Measurements from ENCODE around the gene HSPB2.

The HSPB2 gene

DNA sequence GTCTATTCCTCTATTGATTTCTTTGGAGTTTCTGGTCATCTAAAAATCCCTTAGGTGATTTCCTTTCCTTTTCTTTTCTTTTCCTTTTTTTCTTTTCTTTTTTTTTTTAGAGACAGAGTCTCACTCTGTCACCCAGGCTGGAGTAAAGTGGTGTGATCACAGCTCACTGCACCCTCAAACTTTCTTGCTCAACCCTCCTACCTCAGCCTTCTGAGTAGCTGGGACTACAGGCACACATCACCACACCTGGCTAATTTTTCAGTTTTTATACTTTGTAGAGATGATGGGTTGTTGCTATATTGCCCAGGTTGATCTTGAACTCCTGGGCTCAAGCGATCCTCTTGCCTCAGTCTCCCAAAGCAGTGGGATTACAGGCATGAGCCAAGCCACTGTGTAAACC, 4.2 kb downstream of the HSPB2 start:
- no peak overlapping the region for H3K27ac ChIP-seq
- TF ChIP-seq, protein P1, sequence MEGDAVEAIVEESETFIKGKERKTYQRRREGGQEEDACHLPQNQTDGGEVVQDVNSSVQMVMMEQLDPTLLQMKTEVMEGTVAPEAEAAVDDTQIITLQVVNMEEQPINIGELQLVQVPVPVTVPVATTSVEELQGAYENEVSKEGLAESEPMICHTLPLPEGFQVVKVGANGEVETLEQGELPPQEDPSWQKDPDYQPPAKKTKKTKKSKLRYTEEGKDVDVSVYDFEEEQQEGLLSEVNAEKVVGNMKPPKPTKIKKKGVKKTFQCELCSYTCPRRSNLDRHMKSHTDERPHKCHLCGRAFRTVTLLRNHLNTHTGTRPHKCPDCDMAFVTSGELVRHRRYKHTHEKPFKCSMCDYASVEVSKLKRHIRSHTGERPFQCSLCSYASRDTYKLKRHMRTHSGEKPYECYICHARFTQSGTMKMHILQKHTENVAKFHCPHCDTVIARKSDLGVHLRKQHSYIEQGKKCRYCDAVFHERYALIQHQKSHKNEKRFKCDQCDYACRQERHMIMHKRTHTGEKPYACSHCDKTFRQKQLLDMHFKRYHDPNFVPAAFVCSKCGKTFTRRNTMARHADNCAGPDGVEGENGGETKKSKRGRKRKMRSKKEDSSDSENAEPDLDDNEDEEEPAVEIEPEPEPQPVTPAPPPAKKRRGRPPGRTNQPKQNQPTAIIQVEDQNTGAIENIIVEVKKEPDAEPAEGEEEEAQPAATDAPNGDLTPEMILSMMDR (conservative IDR thresholded peaks at IDR 0.05), result no peak
- no peak for TF ChIP-seq ZFX (IDR thresholded peaks at IDR 0.05)

DNA sequence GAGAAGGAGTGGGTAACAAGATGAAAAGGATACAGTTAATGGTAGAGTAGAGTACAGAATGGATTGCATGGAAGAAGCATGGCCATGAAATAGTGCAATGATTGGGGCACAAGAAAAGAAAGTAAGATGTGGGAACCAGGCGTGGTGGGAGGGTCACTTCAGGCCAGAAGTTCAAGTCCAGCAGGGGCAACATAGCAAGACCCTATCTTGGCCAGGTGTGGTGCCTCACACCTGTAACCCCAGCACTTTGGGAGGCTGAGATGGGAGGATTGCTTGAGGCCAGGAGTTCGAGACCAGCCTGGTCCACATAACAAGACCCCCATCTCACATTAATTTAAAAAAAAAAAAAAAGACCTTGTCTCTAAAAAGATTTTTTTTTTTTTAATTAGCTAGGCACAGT, 4.8 kb downstream of the HSPB2 start:
- TF ChIP-seq, protein P1 (conservative IDR thresholded peaks at IDR 0.05), result no peak
- no peak for TF ChIP-seq ZFX (IDR thresholded peaks at IDR 0.05)
- no peak overlapping the region for H3K27ac ChIP-seq

DNA sequence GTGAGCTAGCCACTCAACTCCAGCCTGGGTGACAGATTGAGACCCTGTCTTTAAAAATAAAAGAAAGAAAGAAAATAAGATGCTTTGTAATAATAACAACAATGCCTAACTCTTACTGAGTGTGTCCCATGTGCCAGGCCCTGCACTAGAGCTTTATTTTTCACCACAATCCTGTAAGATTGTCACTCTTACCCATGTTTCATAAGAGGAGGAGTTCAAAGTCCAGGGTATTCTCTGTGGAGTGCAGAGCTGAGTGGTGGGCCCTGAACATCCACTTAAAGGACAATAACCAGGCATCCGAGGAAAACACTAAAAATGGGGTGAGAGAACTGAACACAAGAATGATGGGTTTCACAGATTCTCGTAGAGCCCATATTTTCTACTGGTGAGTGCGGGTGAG, 5.3 kb downstream of the HSPB2 start:
- TF ChIP-seq, protein P1 (conservative IDR thresholded peaks at IDR 0.05), result no peak
- no peak for TF ChIP-seq ZFX (IDR thresholded peaks at IDR 0.05)
- H3K27ac ChIP-seq, result no peak overlapping the region; the same call in 1 of the 2 replicates

DNA sequence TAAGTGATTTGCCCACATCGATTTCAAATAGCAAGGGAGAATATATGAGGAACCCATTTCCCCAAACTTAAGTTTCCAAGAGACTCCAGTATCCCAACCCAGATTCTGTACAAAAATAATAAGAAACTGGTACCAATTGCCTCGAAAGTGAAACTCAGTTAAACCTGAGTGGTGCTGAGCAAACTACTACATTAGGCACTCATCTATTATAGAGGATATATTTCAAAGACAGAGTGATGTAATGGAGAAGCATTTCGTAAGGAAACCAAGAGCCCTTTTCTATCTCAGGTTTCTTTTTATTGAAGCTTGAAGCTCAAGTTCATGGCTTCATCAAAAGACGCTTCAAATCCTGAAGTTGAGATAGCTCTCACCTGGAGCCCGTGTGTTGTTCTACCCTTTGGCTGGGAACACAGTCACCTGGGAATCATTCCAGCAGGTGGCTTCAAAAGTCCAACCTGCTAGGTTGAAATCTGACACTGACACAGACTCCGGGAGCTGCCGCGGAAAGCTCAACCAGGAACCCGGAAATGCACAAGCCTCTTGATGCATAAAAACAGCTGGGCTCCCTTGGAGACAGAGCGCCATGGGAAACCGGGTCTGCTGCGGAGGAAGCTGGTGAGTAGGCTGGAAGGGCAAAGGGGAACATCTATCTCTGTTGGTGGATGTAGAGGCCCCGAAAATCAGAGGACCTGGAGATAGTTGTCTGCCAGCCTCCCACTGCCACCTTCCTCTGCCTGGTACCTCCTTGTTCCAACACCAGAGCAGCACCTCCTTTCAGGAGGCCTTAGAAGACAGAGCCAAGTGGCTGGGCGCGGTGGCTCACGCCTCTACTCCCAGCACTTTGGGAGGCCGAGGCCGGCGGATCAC, 6.1 kb downstream of the HSPB2 start, which contains the start of gene C11orf52:
Gene C11orf52 (plus strand): TSS at position 524 of the 867 bp plus-strand sequence. CDS start 60 bp downstream, at position 584.
- peak within 1 kb of the TSS; percentile 72 for H3K27ac ChIP-seq
- TF ChIP-seq, protein P1 (conservative IDR thresholded peaks at IDR 0.05), result no peak
- no peak for TF ChIP-seq ZFX (IDR thresholded peaks at IDR 0.05)

DNA sequence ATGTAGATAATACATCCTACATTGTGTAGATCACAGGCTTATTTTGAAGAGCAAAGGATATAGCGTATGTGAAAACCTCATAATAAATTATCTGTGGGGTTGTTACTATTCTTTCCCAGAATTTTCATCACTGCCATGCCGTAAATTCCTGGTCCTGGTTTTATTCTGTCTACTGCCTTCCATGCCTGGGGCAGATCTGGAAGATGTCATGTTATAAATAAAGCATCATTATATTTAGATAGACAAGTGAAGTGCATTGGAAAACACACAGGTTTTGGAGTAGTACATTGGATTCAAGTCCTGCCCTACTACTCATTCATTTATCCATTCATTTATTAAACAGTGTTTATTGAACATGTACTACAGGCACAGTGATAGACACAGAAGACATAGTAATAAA, 8.4 kb downstream of the HSPB2 start:
- TF ChIP-seq, protein P1 (conservative IDR thresholded peaks at IDR 0.05), result no peak
- no peak for TF ChIP-seq ZFX (IDR thresholded peaks at IDR 0.05)
- no peak overlapping the region for H3K27ac ChIP-seq

DNA sequence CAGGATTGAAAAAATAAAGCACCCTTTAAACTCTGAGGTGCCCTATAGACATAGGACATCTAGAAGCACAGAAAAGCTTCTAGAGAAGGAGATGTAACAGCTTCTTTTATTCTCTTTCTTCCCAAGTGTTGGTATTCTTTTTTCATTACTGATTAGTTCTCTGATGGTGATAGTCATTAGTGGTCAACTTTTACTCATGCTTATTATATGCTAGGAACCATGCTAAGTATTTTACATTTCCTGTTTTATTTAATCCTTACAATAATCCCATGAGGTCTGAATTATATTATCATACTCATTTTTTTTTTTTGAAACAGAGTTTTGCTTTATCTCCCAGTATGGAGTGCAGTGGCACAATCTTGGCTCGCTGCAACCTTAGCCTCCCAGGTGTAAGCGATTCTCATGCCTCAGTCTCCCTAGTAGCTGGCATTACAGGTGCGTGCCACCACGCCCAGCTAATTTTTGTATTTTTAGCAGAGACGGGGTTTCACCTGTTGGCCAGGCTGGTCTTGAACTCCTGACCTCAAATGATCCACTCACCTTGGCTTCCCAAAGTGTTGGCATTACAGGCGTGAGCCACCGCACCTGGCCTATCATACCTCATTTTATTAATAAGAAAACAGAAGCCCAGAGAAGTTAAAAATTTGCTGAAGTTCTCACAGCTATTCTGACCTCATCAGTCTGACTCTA, 9.2 kb downstream of the HSPB2 start:
- TF ChIP-seq, protein P1 (conservative IDR thresholded peaks at IDR 0.05), result no peak
- no peak for TF ChIP-seq ZFX (IDR thresholded peaks at IDR 0.05)
- no peak overlapping the region for H3K27ac ChIP-seq

DNA sequence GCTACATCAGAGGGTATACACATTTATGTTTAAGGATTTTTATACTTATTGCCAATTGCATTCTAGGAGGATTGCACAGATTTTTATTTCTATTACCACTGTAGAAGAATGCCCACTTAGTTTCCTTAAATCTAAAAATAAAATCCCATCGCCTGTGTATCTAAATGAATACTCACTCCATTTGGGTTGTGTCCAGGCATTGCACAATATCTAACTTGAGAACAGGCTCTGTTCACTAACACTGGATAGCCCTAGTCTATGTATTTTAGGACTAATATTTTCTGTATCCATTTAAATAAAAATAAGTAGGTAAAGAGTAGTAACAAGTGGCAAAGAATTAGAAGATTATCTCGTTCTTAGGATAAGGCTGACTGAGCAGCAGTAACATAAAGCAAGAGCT, 10.3 kb downstream of the HSPB2 start:
- H3K27ac ChIP-seq, result no peak overlapping the region
- TF ChIP-seq ZFX (IDR thresholded peaks at IDR 0.05), result no peak
- TF ChIP-seq, protein P1 (conservative IDR thresholded peaks at IDR 0.05), result no peak
